Measurements from ENCODE around the gene RAD51B.

RAD51B gene

GRCh38 chr14:68628605-68629310, 809.2 kb downstream of the RAD51B start:
- Histone ChIP-seq H3K9me3 (ENCODE audit: control insufficient read depth, insufficient read depth, low read depth, low read length) (no peaks in the 10 kb centered on the region), H3K36me3 (ENCODE audit: control insufficient read depth in 2 of 2, insufficient read depth in 1 of 2, low read length in 2 of 2) (no peaks in the 10 kb centered on the region), H3K27ac (ENCODE audit: extremely low read depth, low read depth, low read length) (no peak overlapping the region), H3K4me3 (ENCODE audit: low read depth, low read length) (no peak overlapping the region), H3K4me1 (ENCODE audit: control insufficient read depth, insufficient read depth, low read length) (no peaks in the 10 kb centered on the region)
- TF ChIP-seq SALL2 (tag by site-specific recombination; IDR thresholded peaks at IDR 0.05; ENCODE audit: borderline replicate concordance) (no peak), ZNF335 (tag by site-specific recombination; conservative IDR thresholded peaks at IDR 0.05) (no peak), PBX3 (CRISPR knock-in tag; IDR thresholded peaks at IDR 0.05) (no peak), ZNF394 (tag by site-specific recombination; IDR thresholded peaks at IDR 0.05; ENCODE audit: borderline replicate concordance) (no peak), ZNF202 (tag by site-specific recombination; IDR thresholded peaks at IDR 0.05; ENCODE audit: borderline replicate concordance) (no peak), ZBTB21 (tag by site-specific recombination; IDR thresholded peaks at IDR 0.05) (no peak), ZNF426 (tag by site-specific recombination; IDR thresholded peaks at IDR 0.05) (no peak), ZNF585B (tag by site-specific recombination; IDR thresholded peaks at IDR 0.05) (no peak), ATF2 (tag by site-specific recombination; IDR thresholded peaks at IDR 0.05; ENCODE audit: low read depth) (no peak)
- ChIA-PET CTCF (no interaction called here), POLR2A (no interaction called here)

- CTCF ChIA-PET: interaction anchor here (0.6 to 0.7 kb wide), 2 partner anchors 177 to 954 kb away, joined by 3 to 5 read pairs; no protein-coding TSS in a partner anchor
- H3K4me3 ChIP-seq (ENCODE audit: low read depth, low read length): no peak overlapping the region
- H3K36me3 ChIP-seq (ENCODE audit: control insufficient read depth in 2 of 2, insufficient read depth in 1 of 2, low read length in 2 of 2): no peaks in the 10 kb centered on the region
- no peaks in the 10 kb centered on the region for H3K9me3 ChIP-seq (ENCODE audit: control insufficient read depth, insufficient read depth, low read depth, low read length)
- no peaks in the 10 kb centered on the region for H3K4me1 ChIP-seq (ENCODE audit: control insufficient read depth, insufficient read depth, low read length)
- POLR2A ChIA-PET: no interaction called here
- no peak for TF ChIP-seq ZNF747 (tag by site-specific recombination; IDR thresholded peaks at IDR 0.05)
- no peak overlapping the region for H3K27ac ChIP-seq (ENCODE audit: extremely low read depth, low read depth, low read length)
Observed at GRCh38 chr14:68630081-68630571, 810.5 kb downstream of the RAD51B start.

GRCh38 chr14:68630611-68631393, 811.2 kb downstream of the RAD51B start:
- CTCF ChIA-PET: interaction anchor here (0.6 to 0.7 kb wide), 2 partner anchors 178 to 954 kb away, joined by 3 to 5 read pairs; no protein-coding TSS in a partner anchor
- H3K27ac ChIP-seq (ENCODE audit: extremely low read depth, low read depth, low read length): no peak overlapping the region
- TF ChIP-seq ZNF398 (tag by site-specific recombination; IDR thresholded peaks at IDR 0.05) (no peak), TCF7L2 (IDR thresholded peaks at IDR 0.05; ENCODE audit: borderline replicate concordance, low read depth, low read length) (no peak), ZNF362 (tag by site-specific recombination; IDR thresholded peaks at IDR 0.05) (no peak), ZNF692 (tag by site-specific recombination; IDR thresholded peaks at IDR 0.05) (no peak), HOXD13 (CRISPR knock-in tag; IDR thresholded peaks at IDR 0.05; ENCODE audit: borderline replicate concordance) (no peak), ZNF354C (tag by site-specific recombination; IDR thresholded peaks at IDR 0.05; ENCODE audit: borderline replicate concordance, low read depth) (no peak), ZNF274 (IDR thresholded peaks at IDR 0.05; ENCODE audit: low read length) (no peak), ZNF274 (tag by site-specific recombination; IDR thresholded peaks at IDR 0.05; ENCODE audit: borderline replicate concordance) (no peak), ZNF48 (tag by site-specific recombination; IDR thresholded peaks at IDR 0.05) (no peak), YY2 (tag by site-specific recombination; IDR thresholded peaks at IDR 0.05) (no peak), ZBTB48 (tag by site-specific recombination; IDR thresholded peaks at IDR 0.05) (no peak), BCL11A (tag by site-specific recombination; IDR thresholded peaks at IDR 0.05; ENCODE audit: low read depth) (no peak)

More at GRCh38 chr14:68630611-68631393, 811.2 kb downstream of the RAD51B start:
- POLR2A ChIA-PET: no interaction called here
- Histone ChIP-seq H3K9me3 (ENCODE audit: control insufficient read depth, insufficient read depth, low read depth, low read length) (no peaks in the 10 kb centered on the region), H3K4me3 (ENCODE audit: low read depth, low read length) (no peak overlapping the region), H3K4me1 (ENCODE audit: control insufficient read depth, insufficient read depth, low read length) (no peaks in the 10 kb centered on the region), H3K36me3 (ENCODE audit: control insufficient read depth in 2 of 2, insufficient read depth in 1 of 2, low read length in 2 of 2) (no peaks in the 10 kb centered on the region)

All from HEK293 (cell line).